H1 (cell line): Measurements from ENCODE around the gene C4B. TPM values are rescaled to one million over a fixed set of nuclear protein-coding genes. Genes with fewer than 3 reads are reported as not detected.

Experiments used
- KDM1A ChIP-seq: fragments of 200-600, 300-600 bp; sonication (generic); IDR thresholded peaks from 2 replicates; pipeline ENCODE4 v1.7.1; 2016; ENCODE audit warnings: mild to moderate bottlenecking, low read length, borderline replicate concordance
- polyA plus RNA-seq, 7 experiments: library from polyadenylated mRNA; depleted of rRNA in 3 of 7; stranded (reverse) in 5 of 7; unstranded in 2 of 7; fragments of >200 nt in 5 of 7; fragments of 200-250 nt in 2 of 7; gene quantifications; 1 replicate in 5 of 7; 2 replicates in 1 of 7; 4 replicates in 1 of 7; pipeline versions ENCODE4 v1.2.1 to v1.2.3, GENCODE V29; 2011 to 2013; ENCODE audit warnings: missing spikeins in 2 of 7, mixed read lengths in 2 of 7
- total RNA-seq: library from RNA; stranded (reverse); fragmentation: NEBNext Ultra II Directional; extraction: Animal tissue kit (Norgen Biotek cat#: 25700); gene quantifications from 2 replicates; pipeline ENCODE4 v1.2.1, GENCODE V29; 2021
- TF ChIP-seq, protein P1 (sequence below): IDR thresholded peaks from 2 replicates; pipeline ENCODE4 v1.6.1; 2012; ENCODE audit warnings: low read length, inconsistent platforms

C4B gene
- total and polyA plus RNA-seq, 2 of the 8 experiments (the other 6 are each of a cell fraction or from before 2014, with no cell fraction given), result 0.74 to 3.5 TPM

- TF ChIP-seq, protein P1, sequence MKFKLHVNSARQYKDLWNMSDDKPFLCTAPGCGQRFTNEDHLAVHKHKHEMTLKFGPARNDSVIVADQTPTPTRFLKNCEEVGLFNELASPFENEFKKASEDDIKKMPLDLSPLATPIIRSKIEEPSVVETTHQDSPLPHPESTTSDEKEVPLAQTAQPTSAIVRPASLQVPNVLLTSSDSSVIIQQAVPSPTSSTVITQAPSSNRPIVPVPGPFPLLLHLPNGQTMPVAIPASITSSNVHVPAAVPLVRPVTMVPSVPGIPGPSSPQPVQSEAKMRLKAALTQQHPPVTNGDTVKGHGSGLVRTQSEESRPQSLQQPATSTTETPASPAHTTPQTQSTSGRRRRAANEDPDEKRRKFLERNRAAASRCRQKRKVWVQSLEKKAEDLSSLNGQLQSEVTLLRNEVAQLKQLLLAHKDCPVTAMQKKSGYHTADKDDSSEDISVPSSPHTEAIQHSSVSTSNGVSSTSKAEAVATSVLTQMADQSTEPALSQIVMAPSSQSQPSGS, result no peak
- TF ChIP-seq KDM1A, result no peak
These were observed 56.4 kb downstream of the C4B start (continued) for GRCh38 chr6:32070814-32071543.
